Hematopoietic multipotent progenitor cell treated with erythropoietin and hydrocortisone succinate and interleukin-3 and kit ligand, for 6 days (in vitro differentiated cells): ENCODE results near the gene DHRS4L2.
A peak's percentile ranks its signal among the peaks of the same experiment; 100 is the strongest.
"Not testable (repeated sequence)": the region's sequence is repeated elsewhere in the genome, so short reads cannot be mapped to it uniquely, and the experiment has no call there.

Experiments
- DNase-seq: peaks from one replicate; pipeline ENCODE4 v3.0.0-alpha.2; 2015

DHRS4L2 gene

DNA sequence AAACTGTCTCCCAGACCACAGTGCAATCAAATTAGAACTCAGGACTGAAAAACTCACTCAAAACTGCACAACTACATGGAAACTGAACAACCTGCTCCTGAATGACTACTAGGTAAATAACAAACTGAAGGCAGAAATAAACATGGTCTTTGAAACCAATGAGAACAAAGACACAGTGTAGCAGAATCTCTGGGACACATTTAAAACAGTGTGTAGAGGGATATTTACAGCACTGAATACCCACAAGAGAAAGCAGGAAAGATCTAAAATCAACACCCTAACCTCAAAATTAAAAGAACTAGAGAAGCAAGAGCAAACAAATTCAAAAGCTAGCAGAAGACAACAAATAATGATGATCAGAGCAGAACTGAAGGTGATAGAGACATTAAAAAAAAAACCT, 14.7 kb upstream of the DHRS4L2 start:
- not testable (repeated sequence) for DNase-seq

DNA sequence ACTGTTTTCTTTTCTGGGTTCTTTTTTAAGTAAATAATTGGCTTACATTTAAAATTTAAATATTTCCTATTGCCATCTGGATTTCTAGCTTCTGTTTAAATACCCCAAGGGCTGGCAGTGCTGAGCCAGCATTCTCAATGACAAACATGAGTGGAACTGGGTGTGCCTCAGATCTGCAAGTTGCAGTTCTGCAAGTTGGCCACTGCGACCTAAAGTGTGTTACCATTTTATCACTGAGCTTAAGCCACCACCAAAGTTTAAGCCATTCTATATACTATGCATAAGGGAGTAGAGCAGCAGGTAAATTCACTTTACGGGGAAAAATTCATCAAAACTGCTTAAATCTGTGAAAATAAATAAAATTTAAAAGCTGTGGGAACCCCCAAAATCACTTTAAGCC, 11.5 kb upstream of the DHRS4L2 start:
- peak; percentile 36 for DNase-seq

DNA sequence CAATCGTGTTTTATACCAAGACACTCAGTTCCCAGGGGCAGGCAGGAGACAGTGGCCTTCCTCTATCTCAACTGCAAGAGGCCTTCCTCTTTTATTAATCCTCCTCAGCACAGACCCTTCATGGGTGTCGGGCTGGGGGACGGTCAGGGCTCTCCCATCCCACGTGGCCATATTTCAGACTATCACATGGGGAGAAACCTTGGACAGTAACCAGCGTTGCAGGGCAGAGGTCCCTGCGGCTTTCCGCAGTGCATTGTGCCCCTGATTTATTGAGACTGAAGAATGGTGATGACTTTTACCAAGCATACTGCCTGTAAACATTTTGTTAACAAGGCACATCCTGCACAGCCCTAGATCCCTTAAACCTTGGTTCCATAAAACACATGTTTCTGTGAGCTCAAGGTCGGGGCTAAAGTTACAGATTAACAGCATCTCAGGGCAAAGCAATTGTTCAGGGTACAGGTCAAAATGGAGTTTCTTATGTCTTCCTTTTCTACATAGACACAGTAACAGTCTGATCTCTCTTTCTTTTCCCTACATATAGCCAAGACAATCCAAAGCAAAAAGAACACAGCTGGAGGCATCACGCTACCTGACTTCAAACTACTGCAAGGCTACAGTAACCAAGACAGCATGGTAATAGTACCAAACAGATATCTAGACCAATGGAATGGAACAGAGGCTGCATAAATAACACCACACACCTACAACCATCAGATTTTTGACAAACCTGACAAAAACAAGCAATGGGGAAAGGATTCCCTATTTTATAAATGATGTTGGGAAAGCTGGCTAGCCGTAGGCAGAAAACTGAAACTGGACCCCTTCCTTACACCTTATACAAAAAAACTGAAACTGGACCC, 6.5 kb upstream of the DHRS4L2 start:
- DNase-seq = not testable (repeated sequence)

DNA sequence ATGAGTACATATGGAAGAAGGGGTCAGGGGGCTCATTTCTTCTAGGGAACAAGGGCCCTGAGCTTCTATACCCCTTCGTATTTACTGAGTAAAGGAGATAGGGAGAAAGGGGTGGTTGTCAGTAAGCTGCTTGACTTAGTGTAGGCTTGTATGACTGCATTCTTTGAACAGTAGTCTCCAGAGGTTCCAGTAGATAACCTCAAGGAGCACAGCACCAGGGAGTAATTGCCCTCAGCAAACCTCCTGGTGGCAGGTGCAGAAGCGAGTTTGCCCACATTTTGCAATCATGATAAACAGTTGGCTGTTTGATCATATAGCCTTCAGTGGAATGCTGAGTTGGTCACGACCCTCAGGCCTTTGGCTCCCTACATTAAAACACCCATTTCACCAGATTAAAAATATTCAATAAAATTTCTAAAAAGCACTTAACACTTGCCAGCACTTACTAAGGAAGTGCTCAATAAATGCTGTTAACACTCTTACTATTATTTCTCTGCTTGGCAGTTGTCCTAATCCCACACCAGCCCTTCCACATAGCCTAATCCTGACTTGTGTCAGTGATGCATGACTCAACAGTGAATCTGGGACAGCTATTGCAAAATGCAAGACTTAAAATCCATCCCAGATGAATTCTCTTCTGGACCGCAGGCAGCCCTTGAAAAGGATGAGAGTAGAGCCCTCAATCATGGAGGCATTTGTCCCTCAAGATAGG, 3.7 kb upstream of the DHRS4L2 start:
- peak; percentile 14 for DNase-seq

DNA sequence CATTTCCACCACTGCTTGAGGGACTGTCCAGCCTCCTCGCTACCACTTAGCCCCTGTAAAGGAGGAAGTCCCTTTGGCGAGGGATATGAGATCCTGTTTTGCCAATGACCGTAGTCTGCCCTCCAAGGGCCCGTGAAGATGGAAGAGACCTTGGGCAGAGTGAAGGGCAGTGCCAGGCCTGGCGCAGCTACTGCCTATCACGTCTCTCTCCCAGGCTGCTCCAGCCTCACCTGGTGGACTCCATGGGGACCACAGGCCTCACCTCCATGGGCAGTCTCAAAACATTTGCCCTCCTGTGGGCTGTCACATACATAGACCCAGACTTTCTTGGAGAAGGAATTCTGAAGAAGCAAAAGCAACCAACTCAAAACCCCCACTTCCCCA, 514 bp upstream of the DHRS4L2 start:
- not testable (repeated sequence) for DNase-seq

DNA sequence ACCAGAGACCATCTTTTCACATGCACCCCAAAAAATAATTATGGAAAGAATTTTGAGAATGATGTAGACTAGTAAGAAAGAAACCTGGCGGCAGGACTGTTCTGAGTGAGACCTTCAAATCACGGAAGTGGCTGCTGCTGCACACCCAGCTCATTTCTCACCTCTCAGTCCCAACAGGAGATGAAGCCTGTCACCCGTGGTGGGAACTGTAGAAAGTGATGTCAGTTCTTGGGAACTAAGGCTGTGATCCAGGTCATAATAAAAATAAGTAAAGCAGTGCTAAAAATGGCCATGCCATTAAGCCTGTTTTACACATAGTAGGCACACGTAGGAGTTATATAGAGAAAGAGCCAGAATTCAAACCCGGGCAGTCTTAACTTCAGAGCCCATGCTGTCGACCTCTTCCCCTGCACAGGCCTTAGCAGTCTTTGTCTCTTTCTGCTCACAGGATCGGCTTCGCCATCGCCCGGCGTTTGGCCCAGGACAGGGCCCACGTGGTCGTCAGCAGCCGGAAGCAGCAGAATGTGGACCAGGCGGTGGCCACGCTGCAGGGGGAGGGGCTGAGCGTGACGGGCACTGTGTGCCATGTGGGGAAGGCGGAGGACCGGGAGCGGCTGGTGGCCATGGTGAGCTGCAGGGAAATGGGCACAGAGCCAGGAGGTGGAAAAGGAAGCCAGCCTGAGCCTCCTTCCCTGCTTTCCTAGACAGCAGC, 1.2 kb downstream of the DHRS4L2 start:
- DNase-seq = not testable (repeated sequence)

DNA sequence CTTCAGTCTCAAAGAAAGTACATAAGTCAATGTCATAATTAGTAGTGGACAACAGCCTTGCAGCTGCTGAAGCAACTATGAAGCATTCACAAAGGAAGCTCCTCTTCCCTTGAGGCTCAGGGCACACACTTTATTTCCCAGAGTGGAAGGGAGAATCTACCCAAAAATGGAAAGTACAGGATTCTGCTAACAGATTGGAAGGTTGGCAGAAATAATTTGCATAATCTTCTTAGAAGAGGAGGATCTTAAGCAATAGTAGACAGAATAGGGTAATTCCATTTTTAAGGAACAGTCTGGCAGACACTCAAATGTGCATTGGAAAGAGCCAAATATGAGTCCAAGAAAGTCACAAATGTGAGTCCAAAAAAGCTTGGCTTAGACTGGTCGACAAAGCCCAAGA, 2.2 kb downstream of the DHRS4L2 start:
- not testable (repeated sequence) for DNase-seq

DNA sequence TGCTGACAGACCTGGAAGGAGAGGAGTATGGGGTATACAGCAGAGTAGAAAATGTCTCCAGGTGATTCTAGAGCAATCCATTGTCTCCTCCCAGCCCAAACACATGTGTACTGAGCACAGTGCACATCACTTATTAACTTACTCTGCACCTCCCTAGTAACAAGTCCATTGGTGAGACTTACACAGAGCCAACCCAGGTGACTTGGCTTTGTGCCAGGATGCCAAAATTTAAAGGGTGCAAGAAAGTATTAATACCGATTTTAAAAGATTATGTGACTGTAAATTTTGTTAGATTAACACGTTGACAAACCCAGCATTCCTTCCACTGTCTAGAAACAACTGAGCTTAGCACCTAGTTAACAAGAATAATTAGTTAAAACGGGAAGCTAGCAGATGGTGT, 4.3 kb downstream of the DHRS4L2 start:
- DNase-seq = not testable (repeated sequence)

DNA sequence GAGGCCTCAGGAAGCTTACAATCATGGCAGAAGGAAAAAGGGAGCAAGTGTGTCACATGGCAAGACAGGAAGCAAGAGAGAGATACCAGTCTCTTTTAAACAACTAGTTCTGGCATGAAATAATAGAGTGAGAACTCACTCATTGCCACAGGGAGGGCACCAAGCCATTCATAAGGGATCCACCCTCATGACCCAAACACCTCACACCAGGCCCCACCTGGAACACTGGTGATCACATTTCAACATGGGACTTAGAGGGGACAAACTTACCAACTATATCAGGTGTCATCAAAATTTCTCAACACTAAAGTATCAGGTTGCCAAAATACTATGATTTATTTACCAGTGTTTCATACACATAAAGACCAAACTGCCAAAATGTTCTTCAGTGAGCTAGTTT, 7.3 kb downstream of the DHRS4L2 start:
- not testable (repeated sequence) for DNase-seq

DNA sequence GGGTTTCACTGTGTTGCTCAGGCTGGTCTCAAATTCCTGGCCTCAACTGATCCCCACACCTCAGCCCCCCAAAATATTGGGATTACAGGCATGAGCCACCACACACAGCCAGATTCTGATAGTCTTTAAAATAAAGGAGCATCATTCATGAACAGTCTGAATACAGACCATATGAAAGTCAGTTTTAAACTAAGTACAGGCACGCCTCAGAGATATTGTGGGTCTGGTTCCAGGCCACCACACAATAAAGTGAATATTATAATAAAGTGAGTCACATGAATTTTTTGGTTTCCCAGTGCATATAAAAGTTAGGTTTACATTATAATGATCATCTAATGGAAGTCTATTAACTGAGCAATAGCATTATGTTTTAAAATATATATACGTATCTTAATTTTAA, 8.1 kb downstream of the DHRS4L2 start:
- DNase-seq = not testable (repeated sequence)

DNA sequence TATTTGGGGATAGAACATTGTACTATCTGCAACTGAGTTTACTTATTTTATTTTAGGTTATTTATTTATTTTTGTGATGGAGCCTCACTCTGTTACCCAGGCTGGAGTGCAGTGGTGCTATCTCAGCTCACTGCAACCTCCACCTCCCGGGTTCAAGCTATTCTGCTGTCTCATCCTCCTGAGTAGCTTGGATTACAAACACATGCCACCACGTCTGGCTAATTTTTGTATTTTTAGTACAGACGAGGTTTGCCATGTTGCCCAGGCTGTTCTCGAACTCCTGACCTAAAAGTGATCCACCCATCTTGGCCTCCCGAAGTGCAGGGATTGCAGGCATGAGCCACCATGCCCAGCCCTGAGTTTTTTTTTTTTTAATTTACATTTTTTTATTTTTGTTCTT, 10.9 kb downstream of the DHRS4L2 start:
- DNase-seq = not testable (repeated sequence)

DNA sequence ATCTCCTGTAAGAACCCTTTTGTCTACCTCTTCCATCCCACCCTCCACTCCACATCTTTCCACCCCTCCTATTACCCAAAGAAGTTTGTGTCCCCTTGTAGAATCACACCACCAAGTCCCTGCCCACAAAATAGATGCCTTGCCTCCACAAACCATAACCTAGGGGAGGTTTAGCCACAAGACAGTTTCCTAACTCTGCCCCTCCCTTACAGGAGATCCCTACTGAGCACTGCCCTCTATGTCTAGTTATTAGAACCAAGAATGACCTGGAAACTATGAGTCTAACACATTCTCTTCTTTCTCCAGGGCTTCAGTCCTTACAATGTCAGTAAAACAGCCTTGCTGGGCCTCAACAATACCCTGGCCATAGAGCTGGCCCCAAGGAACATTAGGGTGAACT, 12.3 kb downstream of the DHRS4L2 start:
- DNase-seq = not testable (repeated sequence)

DNA sequence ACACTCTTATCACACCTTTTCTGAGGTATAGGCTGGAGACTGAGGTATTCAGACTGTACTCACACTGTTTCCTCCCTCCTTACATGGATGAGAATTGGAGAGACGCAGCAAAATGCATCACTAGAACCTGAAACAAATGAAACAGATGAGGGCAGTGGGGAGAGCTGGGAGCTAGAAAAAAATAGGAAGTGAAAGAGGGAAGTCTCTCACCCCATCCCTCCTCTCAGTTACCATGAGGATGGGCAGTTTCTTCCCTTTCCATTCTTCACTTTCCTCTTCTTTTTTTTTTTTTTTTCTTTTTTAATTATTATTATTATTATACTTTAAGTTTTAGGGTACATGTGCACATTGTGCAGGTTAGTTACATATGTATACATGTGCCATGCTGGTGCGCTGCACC, 12.9 kb downstream of the DHRS4L2 start:
- DNase-seq = not testable (repeated sequence)

DNA sequence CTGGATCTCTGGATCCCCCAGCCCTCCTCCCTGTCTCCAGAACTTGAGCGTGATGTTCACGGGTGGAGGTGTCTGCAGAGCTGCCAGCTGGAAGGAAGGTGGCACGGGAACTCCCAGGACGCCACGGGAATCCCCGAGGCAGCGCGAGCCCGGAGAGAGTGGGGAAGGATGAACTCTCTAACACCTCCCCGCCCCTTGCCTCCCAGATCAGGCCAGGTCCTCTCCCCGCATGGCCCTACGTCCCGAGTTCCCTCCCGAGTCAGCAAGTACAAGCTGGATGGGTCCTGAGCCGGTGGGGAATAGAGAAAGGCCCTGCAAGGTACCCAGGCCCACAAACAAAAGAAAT, 17.7 kb downstream of the DHRS4L2 start:
- DNase-seq = not testable (repeated sequence)

DNA sequence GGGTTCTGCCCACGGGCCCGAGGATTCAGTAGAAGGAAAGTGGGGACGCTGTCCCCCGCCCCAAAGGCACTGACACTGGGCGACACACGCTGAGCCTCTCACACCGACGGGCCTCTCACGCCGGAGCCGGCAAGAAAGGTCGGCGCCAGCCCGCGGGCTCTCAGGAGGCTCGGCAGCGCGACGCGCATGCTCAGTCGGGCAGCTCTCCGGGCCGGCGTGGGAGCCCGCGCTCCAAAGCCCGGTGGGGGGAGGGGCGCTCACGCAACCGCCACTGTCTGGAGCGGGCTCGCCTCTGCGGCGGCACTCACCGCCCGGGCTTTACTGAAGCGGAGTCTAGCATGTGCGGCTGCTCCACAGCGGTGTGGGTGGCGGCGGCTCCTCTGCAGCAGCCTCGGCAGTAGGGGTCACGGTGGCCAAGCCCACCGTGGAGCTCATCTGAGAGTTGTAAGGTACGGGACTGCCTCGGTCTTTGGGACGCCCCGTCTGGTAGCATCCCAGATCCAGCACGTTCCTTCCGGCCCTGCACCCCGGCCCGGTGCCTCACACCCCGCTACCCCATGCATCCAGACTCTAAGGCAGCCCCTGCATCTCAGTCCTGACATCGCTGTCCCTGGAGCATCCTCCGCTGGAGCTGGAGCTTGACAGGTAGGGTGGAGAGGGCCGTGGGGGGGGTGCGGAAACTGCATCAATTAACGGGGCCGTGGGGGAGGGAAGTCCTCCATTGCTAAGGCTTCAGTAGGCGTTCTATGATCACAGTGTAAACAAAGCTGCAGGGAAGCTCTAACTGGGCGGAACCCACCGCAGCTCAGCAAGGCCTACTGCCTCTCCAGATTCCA, 18.3 kb downstream of the DHRS4L2 start:
- peak; percentile 63 for DNase-seq

DNA sequence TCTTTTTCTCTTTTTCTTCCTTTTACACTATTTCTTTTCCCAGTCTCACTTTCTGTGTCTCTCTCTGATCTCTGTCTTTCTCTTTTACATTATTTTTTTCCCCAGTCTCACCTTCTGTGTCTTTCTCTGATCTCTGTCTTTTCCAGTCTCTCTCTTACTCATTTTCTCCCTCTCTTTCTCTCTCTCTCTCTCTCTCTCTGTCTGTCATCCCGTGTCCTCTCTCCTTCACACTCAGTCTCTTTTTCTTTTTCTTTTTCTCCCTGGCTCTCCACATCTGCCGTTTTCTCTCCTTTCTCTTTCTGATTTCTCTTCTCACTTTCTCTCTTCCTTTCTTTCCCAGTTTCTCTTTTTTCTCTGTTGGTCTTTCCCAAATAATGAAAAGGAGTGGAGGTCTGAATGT, 22.3 kb downstream of the DHRS4L2 start:
- DNase-seq = no peak

DNA sequence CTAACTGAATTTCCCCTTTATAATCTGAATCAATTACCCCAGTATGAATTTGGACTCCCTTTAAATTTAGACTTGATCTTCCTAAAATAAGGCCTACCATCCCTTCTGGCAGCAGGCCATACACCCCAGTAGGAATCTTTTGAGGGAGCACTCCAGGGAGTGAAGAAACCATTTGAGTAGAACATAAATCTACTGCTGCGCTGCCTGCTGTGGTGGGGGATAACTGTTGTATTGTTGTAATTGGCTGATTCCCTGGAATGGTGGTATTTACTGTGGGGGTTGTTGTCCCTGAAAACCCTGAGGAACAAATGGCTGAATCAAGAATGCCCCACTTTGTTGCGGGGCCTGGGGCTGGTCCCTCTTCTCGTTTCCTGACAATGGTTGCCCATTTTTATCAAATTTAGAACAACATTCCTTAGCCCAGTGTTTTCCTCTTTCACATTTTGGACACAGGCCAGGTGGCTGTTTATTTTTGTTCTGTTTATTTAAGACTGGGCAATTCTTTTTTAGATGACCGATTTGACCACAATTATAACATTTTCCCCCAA, 24.1 kb downstream of the DHRS4L2 start:
- not testable (repeated sequence) for DNase-seq

DNA sequence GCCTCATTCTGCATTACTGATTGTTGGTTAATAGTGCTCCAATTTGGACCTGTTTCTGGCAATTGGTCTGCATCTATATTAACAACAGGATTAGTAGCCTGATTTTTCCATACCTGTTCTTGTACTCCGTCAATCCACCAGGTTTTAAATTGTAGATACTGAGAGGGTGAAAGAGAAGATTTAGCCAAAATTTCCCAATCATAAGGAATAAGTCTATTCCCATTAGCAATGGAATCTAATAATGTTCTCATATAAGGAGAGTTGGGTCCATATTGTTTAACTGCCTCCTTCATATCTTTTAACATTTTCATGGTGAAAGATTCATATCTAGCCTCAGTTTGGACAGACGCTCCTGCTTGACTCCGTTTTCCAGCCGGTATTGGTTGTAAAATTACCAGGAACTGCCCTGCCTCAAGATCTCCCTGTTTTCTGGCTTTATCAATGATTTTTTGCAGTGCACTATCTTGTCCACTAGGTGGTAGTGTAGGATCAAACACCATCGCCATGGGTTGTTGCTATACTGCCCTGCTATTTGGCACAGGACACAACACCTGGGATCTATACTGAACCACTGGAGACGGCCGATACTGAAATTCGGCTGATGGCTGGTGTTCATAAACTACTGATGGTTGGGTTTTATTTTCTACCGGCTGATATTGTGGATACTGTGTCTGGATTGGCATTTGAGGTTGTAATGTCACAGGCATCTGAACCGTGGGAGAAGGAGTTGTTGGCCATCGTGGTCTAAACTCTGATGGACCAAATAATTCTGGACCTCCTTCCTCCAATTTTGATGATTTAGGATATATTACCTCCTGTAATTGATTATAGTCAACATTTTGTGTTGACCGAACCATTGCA, 25.2 kb downstream of the DHRS4L2 start:
- peak; percentile 89 for DNase-seq

DNA sequence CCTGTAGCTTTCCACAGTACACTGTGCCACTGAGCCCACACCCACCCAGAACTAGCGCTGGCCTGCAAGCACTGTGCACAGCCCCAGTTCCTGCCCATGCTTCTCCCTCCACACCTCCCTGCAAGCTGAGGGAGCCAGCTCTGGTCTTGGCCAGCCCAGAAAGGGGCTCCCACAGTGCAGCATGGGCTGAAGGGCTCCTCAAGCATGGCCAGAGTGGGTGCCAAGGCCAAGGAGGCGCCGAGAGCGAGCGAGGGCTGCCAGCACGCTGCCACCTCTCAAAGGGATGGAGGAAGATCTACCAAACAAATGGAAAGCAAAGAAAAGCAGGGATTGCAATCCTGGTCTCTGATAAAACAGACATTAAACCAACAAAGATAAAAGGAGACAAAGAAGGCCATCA, 27.0 kb downstream of the DHRS4L2 start:
- not testable (repeated sequence) for DNase-seq

DNA sequence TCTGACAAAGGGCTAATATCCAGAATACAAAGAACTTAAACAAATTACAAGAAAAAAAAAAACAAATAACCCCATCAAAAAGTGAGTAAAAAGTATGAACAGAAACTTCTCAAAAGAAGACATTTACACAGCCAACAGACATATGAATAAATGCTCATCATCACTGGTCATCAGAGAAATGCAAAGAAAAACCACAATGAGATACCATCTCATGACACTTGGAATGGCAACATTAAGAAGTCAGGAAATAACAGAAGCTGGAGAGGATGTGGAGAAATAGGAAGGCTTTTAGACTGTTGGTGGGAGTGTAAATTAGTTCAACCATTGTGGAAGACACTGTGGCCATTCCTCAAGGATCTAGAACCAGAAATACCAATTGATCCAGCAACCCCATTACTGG, 30.2 kb downstream of the DHRS4L2 start:
- peak; percentile 19 for DNase-seq

DNA sequence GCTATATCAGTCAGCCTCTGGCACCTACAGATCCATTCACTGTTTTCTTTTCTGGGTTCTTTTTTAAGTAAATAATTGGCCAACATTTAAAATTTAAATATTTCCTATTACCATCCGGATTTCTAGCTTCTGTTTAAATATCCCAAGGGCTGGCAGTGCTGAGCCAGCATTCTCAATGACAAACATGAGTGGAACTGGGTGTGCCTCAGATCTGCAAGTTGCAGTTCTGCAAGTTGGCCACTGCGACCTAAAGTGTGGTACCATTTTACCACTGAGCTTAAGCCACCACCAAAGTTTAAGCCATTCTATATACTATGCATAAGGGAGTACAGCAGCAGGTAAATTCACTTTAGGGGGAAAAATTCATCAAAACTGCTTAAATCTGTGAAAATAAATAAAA, 31.2 kb downstream of the DHRS4L2 start:
- DNase-seq = not testable (repeated sequence)
